ENCODE results near the gene GPC6. TPM values are rescaled to one million over a fixed set of nuclear protein-coding genes. Genes with fewer than 3 reads are reported as not detected.

Gene GPC6
- total and polyA plus RNA-seq, 2 donors (not counting 3 experiments of a cell fraction or from before 2014, with no cell fraction given): 0.01 TPM; not detected in 1

DNA sequence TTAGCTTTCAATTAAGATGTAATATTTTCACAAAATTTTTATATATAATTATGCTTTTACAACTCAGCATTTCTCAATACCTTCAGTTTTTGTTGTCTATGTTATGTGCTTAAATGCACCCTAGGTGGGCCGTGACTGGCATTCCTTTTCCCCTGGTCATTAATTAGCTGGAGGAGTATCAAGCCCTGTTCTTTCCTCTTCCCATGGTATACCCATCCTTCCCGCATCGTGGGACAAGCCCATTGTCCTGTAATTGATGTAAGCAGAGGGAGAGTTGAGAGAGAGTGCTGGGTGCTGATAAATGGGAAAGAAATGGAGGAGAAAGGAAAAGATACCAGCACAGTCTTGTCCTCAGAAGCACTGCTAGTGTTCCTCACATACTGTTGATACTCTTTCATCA, 591.7 kb downstream of the GPC6 start:
- Histone ChIP-seq H3K36me3 (ENCODE audit: control insufficient read depth in 2 of 2, extremely low read depth in 1 of 2, insufficient read depth in 2 of 2, low read length in 2 of 2) (no peaks in the 10 kb centered on the region), H3K27me3 (ENCODE audit: control insufficient read depth in 2 of 2, insufficient read depth in 2 of 2, low read length in 2 of 2) (no peaks in the 10 kb centered on the region), H3K9ac (replicated peaks; ENCODE audit: extremely low read depth, insufficient read depth, low read length) (no peak overlapping the region), H3K4me3 (replicated peaks in 1 of 3; ENCODE audit: insufficient read depth in 1 of 3, low read depth in 1 of 3, low read length in 3 of 3) (no peak overlapping the region), H3K9me3 (replicated peaks; ENCODE audit: control insufficient read depth, insufficient read depth, low read length) (no peaks in the 10 kb centered on the region), H4K20me1 (replicated peaks; ENCODE audit: control insufficient read depth, extremely low read depth, insufficient read depth, low read length) (no peaks in the 10 kb centered on the region), H3K79me2 (ENCODE audit: control insufficient read depth, insufficient read depth, low read length) (no peaks in the 10 kb centered on the region), H3K27ac (ENCODE audit: insufficient read depth, low read depth, low read length) (no peak overlapping the region), H3K4me1 (ENCODE audit: control insufficient read depth, extremely low read depth, insufficient read depth, low read length) (no peaks in the 10 kb centered on the region), H2AFZ (ENCODE audit: low read depth, low read length) (no peak overlapping the region), H3K9me1 (replicated peaks; ENCODE audit: control insufficient read depth, extremely low read depth, insufficient read depth, low read length) (no peaks in the 10 kb centered on the region), H3K4me2 (ENCODE audit: insufficient read depth, low read length) (no peak overlapping the region)
- intact Hi-C loops (cut with micrococcal nuclease): no loop called here
- POLR2A ChIA-PET: no interaction called here
- TF ChIP-seq MYC (IDR thresholded peaks at IDR 0.05; ENCODE audit: low read depth, low read length) (no peak), POLR2A (IDR thresholded peaks at IDR 0.05; ENCODE audit: low read depth, low read length) (no peak), GATA2 (IDR thresholded peaks at IDR 0.05; ENCODE audit: insufficient read depth, insufficient read length, low read depth, low read length) (no peak), FOS (IDR thresholded peaks at IDR 0.05; ENCODE audit: borderline replicate concordance, insufficient read depth, low read length) (no peak), EZH2 (IDR thresholded peaks at IDR 0.05; ENCODE audit: borderline replicate concordance, low read depth, low read length, severe bottlenecking) (no peak), CTCF (IDR thresholded peaks at IDR 0.05; ENCODE audit: extremely low read depth in 1 of 2, insufficient read depth in 1 of 2, low read depth in 1 of 2, low read length in 2 of 2) (no peak), JUN (IDR thresholded peaks at IDR 0.05; ENCODE audit: borderline replicate concordance, insufficient read depth, insufficient read length, low read depth) (no peak), POLR2AphosphoS5 (IDR thresholded peaks at IDR 0.05; ENCODE audit: insufficient read depth, low read depth, low read length) (no peak)
- TF ChIP-seq, protein P1, sequence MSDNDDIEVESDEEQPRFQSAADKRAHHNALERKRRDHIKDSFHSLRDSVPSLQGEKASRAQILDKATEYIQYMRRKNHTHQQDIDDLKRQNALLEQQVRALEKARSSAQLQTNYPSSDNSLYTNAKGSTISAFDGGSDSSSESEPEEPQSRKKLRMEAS (IDR thresholded peaks at IDR 0.05; ENCODE audit: insufficient read depth, insufficient read length): no peak
- no peak for DNase-seq (ENCODE audit: low read depth, low spot score)
- FAIRE-seq: no peak
- CTCF ChIA-PET: no interaction called here
- no TSS peak for BruUV-seq (replicated peaks)
- dilution Hi-C loops (cut with MboI; ENCODE audit: extremely low pct_ligation_motif_present, low sequenced_read_pairs): no loop called here

Data from endothelial cell of umbilical vein (primary cell).